ENCODE measurements around the gene ATAD2B.

ATAD2B gene

GRCh38 chr2:23905155-23905554 lies 21.8 kb downstream of the ATAD2B start:
- no peak for DNase-seq

GRCh38 chr2:23904692-23905091 lies 22.2 kb downstream of the ATAD2B start:
- no peak for DNase-seq

GRCh38 chr2:23904215-23904614 lies 22.7 kb downstream of the ATAD2B start:
- no peak for DNase-seq

GRCh38 chr2:23903034-23903433 lies 23.9 kb downstream of the ATAD2B start:
- DNase-seq: no peak

- no peak for DNase-seq
These were observed 24.7 kb downstream of the ATAD2B start for GRCh38 chr2:23901966-23902846.

- no peak for DNase-seq
These were observed 26.2 kb downstream of the ATAD2B start for GRCh38 chr2:23900541-23901322.

GRCh38 chr2:23900133-23900532 lies 26.8 kb downstream of the ATAD2B start:
- DNase-seq: no peak

- DNase-seq: no peak
These were observed 55.7 kb downstream of the ATAD2B start for GRCh38 chr2:23871206-23871605.

- DNase-seq: no peak
These were observed 59.5 kb downstream of the ATAD2B start for GRCh38 chr2:23867449-23867848.

GRCh38 chr2:23862716-23863426 lies 64.1 kb downstream of the ATAD2B start:
- no peak for DNase-seq

- no peak for DNase-seq
These were observed 65.0 kb downstream of the ATAD2B start for GRCh38 chr2:23861952-23862351.

GRCh38 chr2:23859983-23860382 lies 66.9 kb downstream of the ATAD2B start:
- DNase-seq: no peak

- DNase-seq: no peak
These were observed 67.7 kb downstream of the ATAD2B start for GRCh38 chr2:23859234-23859633.

GRCh38 chr2:23850564-23851256 lies 76.2 kb downstream of the ATAD2B start:
- DNase-seq: no peak

GRCh38 chr2:23844905-23845304 lies 82.0 kb downstream of the ATAD2B start:
- no peak for DNase-seq

- no peak for DNase-seq
These were observed 83.6 kb downstream of the ATAD2B start for GRCh38 chr2:23843051-23843976.

- DNase-seq: no peak
These were observed 86.9 kb downstream of the ATAD2B start for GRCh38 chr2:23839919-23840578.

GRCh38 chr2:23838996-23839395 lies 87.9 kb downstream of the ATAD2B start:
- no peak for DNase-seq

- no peak for DNase-seq
These were observed 88.3 kb downstream of the ATAD2B start for GRCh38 chr2:23838581-23838980.

- no peak for DNase-seq
These were observed 89.1 kb downstream of the ATAD2B start for GRCh38 chr2:23837871-23838270.

GRCh38 chr2:23836971-23837565 lies 89.9 kb downstream of the ATAD2B start:
- no peak for DNase-seq
